Stimulated activated CD8-positive, alpha-beta memory T cell treated with anti-CD3 and anti-CD28 coated beads, Interleukin-4, amount 100 ng/mL, for 4 hours (primary cell): Measurements from ENCODE around the gene GALNT10.

Experiments
- DNase-seq, 2 donors: peaks; one replicate each; pipeline ENCODE4 v3.0.0-alpha.2; 2020; ENCODE audit warnings: low read depth in 2 of 2, low spot score in 1 of 2

The GALNT10 gene

DNA sequence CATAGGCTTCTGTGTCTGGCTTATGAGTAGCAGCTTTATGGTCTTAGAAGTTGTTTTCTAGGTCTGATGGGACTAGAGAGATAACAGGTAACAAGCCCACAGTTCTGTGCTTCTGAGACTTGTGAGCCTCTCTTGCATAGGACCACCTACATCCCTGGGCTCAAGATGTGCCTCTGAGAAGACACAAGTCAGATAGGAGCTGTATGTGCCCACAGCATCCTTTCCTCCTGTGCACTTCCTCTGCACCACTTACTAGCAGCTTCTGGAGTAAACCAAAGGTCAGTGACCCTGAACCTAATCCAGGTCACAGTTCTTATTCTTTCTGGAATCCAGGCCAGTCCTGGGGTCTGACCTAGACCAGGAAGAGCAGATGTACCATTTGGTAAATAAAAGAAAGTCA lies 40.0 kb downstream of the GALNT10 start:
- DNase-seq: no peak

DNA sequence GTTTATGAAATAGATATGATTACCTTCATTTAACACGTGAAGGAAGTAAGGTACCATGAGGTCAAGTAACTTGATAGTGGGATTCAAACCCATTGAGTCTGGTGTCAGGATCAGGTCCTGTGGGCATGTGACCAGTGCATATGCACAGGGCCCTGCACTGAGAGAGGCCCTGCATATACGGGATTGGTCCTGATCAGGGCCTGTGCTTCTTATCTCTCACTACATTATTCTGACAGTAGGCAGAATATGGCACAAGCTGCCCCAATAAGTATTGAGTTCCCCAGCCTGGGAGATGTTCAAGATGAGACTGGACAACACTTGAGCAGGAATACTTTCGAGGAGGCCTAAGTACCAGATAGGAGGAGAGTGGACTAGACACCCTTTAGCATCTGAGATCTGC lies 44.0 kb downstream of the GALNT10 start:
- no peak for DNase-seq

DNA sequence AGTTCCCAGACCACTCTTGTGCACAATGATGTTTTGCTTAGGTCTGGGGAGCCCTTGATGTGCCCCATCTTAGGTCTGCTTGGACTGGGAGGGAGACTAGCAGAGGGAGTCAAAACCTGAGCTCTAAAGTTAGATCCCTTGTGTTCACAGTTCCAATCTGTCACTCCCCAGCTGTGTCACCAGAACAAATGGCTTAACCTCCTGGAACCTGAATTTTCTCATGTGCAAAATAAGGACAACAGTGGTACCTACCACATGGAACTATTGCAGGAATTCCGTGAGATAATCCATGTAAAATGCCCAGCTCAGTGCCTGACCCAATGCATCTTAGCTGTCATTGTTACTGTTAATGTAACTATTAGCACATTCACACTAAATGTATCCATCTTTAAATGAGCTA lies 45.5 kb downstream of the GALNT10 start:
- DNase-seq: no peak

DNA sequence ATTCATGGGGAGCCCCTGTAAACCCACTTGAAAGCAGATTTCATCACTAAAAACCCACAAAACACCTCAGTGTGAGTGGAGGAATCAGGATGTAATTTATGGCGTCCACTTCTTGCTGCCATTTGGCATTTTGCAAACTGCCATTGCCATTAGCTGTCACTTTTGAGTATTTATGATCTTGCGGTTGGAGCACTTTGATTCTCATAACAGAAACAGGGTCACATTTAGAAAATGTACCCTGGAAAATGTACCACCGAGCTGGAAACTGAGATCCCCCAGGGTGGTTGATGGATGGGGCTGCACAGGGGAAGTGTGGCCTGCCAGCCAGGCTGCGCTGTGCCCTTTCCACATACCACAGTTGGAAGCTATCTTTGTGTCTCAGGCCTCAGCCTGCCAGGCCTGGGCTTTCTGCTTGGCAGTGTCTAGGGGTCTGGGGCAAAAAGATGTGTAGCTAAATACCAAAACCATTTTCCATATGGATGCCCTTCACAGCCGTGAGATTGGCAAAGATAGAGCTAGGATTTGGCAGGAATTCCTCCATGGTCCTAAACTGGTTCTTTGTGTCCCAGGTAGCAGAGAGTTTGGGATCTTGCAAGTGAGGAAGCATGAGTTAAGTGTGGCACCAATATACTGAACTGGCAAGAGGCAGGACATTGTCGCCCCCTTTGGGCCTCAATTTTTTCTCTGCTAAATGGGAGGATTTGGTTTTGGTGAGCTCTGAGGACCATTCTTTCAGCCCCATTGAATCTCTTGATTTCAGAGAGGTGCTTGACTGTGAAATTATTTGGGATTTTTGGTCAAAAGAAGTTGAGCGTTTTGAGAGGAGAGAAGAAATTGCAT lies 46.2 kb downstream of the GALNT10 start:
- no peak for DNase-seq

- no peak for DNase-seq
Measured at GRCh38 chr5:154237376-154237743, 46.8 kb downstream of the GALNT10 start.

DNA sequence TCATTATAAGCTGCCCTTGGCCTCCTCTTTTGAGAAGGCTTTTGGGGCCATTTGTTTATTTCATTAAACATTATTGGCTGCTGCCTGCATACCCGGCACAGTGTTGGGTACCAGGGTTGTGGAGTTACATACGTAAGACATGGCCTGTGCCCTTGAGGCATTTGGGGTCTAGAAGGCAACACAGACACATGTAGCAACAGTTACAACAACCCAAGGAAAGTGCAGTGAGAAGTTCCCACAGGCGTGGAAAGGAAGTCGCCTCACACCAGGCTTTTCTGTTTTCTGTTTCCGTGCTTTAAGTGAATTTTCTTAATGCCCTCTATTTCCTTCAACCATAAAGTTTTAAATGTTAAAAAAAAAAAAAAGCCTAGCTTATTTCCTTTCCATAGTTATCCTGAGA lies 47.4 kb downstream of the GALNT10 start:
- DNase-seq: no peak

- no peak for DNase-seq
Measured at GRCh38 chr5:154238776-154239481, 48.4 kb downstream of the GALNT10 start.

DNA sequence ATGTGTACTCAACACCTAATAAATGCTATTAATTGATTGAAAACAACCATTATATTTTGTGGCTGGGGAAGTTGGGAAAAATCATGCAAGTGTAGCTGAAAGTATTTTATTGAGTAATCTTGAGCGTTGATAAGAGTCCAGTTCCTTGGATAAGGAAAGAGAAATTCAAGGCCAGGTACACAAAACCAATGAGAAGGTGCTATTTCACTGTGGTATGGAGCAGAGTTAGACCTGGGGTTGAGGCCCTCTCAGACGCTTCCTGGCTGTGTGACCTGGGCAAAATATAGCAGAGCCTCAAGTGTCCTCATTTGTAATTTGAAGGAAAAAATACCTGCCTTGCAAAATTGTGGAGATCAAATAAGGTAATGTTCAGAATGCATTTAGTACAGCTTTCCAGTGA lies 50.1 kb downstream of the GALNT10 start:
- no peak for DNase-seq

DNA sequence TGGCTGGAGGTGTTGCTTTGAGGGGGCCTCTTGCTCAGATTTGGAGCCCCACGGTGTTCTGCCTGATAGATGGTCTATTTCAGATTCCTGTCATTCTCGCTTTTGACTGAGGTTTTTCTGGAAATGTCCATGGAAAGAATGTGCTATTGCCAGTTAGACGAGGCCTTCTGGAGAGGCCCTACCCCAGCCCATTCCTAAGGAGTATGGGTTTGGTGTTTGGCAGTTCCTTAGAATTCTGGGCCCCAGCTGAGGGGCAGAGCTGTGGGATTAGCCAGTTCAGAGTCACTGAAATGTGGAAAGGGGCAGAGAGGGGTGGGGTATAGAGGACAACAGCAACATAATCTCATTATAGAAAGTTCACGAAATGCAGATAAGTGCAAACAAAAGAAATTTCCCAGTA lies 50.5 kb downstream of the GALNT10 start:
- DNase-seq: no peak

- no peak for DNase-seq
Measured at GRCh38 chr5:154242442-154242841, 51.9 kb downstream of the GALNT10 start.

DNA sequence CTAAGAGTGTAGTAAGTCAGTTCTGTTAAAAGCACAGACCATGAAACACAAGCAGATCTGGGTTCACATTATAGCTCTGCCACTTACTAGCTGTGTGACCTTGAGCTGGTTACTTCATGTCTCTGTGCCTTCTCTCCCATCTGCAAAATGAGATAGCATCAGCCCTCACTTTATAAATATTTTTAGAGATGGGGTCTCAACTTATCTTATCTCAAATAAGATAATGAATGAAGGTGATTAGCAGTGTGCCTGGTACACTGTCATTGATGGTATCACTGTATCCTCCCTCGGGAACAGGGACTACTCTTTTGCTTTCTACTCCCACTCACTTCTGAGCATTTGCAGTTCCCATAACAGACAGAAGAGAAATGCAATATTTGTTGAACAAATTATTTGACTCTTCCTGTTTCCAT lies 52.4 kb downstream of the GALNT10 start:
- DNase-seq: no peak

DNA sequence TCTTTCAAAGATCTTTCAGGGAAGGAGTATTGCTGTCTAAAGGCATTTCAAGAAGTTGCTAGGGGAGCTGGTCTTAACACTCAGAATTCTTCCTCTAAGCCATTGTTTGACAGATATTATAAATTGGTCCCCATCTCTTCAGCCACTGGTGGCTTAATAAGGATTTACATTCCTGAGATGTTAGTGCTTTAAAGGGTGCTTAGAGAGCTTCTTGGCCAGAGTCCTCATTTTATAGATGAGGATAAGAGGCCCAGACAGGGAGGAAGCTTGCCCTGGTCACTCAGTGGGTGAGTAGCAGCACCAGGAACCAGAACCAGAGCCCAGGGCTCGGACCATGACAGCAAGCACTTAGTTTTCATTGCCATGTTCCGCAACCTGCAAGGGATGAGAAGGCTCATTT lies 53.2 kb downstream of the GALNT10 start:
- no peak for DNase-seq

DNA sequence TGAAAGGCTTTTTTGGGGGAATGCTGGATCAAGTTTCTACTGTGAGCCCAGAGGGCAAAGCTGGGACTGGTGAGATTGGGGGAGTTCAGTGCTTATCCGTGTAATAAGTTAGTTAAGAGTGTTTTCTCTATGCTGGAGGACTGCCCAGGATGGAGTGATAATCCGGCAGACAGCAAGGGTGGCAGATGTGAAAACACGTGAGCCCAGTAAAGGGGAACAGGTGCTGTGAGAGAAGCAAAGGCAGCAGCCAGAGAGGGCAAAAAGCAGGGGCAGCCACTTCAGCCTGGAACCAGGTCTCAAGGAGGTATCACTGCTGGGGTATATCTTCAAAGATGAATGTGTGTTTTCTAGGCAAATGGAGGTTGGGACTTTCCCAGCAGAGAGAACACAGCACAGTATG lies 53.9 kb downstream of the GALNT10 start:
- DNase-seq: no peak

GRCh38 chr5:154248691-154249090 lies 58.2 kb downstream of the GALNT10 start:
- DNase-seq: no peak

DNA sequence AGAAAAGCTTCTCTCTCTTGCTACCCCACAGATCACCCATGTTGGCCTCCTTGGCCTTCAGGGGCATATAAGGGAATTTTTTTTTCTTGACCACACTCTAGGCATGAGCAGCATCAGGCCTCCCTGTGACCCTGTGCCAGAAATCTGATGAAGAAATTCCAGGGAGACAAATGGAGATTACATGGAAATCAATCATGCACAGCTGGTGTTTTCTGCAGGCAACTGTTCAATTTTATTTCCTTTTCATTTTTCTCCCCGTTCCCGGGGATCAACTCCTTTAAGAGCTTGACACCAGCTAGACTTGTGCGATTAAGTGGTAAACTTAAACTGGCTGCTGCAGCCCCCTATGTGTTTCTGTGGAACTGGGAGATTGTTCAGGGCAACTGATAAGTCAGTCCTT lies 59.3 kb downstream of the GALNT10 start:
- DNase-seq: no peak

DNA sequence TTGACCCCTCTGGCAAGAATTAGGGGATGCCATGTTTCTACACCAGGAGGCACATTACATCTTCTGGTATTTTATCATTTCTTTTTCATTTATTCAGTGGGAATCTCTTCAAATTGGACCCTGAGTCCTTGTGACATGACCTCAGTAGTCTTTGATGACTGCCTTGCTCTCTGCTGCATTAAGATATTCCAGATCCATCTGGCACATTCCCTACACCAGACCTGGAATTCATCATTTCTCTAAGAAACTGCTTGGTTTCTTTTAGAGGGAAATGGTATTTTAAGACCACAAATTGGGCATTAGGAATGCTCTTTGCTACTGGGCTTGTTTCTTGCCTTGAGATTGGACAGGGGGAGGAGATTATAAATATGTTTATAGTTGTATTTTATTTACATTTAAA lies 61.0 kb downstream of the GALNT10 start:
- DNase-seq: no peak

- DNase-seq: no peak
Measured at GRCh38 chr5:154253807-154254206, 63.3 kb downstream of the GALNT10 start.

GRCh38 chr5:154254896-154255295 lies 64.4 kb downstream of the GALNT10 start:
- no peak for DNase-seq

DNA sequence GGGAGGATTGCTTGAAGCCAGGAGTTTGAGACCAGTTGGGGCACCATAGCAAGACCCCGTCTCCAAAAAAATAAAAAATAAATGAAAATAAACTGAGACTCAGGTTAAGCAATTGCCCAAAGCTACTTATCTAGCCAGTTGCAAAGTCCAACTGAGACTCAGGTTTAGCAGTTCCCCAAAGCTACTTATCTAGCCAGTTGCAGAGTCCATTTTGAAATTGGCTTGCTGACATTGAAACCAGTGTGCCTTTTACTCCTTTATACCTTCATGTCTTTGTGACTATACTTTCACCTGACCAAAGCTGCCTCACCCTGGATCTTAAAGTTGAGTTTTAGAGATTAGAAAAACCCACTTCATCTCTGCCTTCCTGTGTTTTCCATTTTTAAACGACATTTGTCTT lies 66.5 kb downstream of the GALNT10 start:
- DNase-seq: no peak

DNA sequence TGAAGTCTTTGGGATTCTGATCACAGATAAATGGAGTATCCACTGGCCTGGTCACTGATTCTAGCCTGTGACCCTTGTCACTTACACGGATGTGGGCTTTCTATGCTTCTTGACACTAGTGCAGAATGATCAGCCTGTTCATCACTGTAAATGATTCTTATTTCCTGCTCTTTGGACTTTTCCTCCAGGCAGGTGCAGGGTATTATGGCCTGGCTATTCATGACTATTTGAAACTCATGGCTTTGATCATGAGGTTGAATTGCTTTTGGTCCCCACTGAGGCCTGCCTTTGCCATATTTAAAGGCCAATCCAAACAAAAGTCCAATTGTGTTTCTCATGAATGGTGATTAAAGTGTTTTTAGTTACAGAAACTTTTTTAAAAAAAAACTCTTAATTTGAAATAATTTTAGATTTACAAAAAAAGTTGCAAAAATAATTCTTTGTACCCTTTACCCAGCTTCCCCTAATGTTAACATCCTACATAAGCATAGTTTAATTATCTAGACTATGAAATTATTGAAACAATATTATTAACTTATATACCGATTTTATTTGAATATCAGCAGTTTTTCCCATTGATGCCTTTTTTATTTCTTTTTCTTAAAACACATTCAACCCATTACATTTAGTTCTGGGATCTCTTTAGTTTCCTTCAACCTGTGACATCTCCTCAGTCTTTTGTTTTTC lies 68.1 kb downstream of the GALNT10 start:
- no peak for DNase-seq

DNA sequence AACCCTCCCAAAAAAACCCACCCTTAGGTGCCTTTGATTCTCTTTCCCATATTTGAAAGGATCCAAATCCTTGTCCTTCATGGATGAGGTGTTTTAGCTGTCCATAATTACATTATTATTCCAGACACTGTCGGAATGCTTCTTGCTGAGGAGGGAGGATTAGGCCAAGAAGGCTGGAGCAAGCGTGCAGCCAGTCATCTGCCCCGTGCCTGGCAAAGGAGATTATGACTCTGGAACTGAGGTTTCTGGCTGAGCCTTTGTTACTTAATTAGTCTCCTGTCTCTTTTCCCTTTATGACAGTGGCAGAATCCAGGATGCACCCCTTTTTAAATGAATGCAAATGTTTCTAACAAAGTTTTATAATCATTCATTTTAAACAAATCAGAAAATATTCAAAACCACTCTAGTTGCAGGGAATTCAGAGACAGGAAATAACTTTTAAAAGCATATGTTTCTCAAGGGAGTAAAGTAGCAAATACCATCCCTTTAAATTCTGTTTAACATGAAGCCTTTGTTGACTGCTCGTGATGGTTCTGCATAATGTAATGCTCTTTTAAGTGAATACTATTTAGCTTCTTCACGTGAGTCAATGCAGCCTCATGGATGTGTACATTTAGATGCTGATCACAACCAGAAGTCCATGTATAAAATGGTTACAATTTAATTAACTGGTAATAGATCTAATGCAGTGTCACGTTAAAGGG lies 69.8 kb downstream of the GALNT10 start:
- no peak for DNase-seq

GRCh38 chr5:154262342-154262741 lies 71.8 kb downstream of the GALNT10 start:
- no peak for DNase-seq
